ENCODE measurements around the gene CARNS1. TPM values are rescaled to one million over a fixed set of nuclear protein-coding genes. Genes with fewer than 3 reads are reported as not detected.

CARNS1 gene
- total and polyA plus RNA-seq, 7 donors = 2.1 to 27.5 (median 7.0) TPM

DNA sequence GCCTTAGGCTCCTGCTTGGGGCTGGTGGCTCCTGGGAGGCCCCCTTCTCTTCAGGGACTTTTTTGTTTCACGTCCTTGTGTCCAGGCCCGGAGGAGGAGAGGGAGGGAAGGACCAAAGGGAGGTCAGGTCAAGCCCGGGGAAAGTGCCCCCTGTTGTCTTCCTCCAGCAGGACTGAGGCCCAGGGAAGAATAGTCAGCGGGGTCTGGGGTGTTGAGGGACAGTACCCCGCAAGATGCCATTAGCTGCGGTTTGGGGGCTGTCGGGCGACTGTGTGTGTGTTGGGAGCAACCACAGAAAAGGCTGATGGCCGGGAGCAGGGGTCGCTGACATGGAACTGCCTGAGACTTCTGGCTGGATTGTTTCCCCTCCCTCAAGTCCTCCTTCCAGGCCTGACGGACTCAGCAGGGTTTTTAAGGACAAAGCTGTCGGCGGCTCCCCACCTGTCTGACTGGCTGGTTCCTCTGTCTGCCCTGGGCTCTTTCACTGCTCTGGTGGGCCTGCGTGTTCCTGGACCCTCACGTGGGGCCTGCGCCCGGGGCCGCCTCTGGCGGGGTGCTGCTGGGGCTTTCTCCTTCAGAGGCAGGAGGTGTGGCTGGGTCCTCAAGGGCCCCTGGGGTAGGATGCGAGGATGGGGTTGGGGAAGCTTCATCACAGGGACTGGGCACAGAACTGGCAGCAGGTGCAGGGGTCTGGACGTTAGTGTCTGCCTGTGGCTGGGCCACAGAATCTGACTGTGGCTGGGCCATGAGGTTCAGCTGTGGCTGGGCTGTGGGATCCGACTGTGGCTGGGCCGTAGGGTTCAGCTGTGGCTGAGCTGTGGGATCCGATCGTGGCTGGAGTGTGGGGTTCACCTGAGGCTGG, 35.5 kb downstream of the CARNS1 start:
- TF ChIP-seq, protein P1, sequence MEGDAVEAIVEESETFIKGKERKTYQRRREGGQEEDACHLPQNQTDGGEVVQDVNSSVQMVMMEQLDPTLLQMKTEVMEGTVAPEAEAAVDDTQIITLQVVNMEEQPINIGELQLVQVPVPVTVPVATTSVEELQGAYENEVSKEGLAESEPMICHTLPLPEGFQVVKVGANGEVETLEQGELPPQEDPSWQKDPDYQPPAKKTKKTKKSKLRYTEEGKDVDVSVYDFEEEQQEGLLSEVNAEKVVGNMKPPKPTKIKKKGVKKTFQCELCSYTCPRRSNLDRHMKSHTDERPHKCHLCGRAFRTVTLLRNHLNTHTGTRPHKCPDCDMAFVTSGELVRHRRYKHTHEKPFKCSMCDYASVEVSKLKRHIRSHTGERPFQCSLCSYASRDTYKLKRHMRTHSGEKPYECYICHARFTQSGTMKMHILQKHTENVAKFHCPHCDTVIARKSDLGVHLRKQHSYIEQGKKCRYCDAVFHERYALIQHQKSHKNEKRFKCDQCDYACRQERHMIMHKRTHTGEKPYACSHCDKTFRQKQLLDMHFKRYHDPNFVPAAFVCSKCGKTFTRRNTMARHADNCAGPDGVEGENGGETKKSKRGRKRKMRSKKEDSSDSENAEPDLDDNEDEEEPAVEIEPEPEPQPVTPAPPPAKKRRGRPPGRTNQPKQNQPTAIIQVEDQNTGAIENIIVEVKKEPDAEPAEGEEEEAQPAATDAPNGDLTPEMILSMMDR (IDR thresholded peaks at IDR 0.05) = no peak
- Histone ChIP-seq H3K27ac (no peak overlapping the region), H3K9me3 (no peaks in the 10 kb centered on the region), H3K4me1 (peaks cover 3% of the 10 kb centered on the region), H3K36me3 (ENCODE audit: insufficient read depth in 1 of 2, low read depth in 1 of 2) (no peaks in the 10 kb centered on the region), H3K4me3 (no peak overlapping the region), H3K27me3 (ENCODE audit: insufficient read depth in 3 of 3, low read length in 2 of 3) (no peaks in the 10 kb centered on the region)
- intact Hi-C loops (cut with DNase I) = no loop called here
- DNase-seq = no peak
- 87 to 90% (median 88%) methylated on average over 22 to 25 of the region's 25 CpGs for WGBS, 3 donors
- ATAC-seq = no peak

DNA sequence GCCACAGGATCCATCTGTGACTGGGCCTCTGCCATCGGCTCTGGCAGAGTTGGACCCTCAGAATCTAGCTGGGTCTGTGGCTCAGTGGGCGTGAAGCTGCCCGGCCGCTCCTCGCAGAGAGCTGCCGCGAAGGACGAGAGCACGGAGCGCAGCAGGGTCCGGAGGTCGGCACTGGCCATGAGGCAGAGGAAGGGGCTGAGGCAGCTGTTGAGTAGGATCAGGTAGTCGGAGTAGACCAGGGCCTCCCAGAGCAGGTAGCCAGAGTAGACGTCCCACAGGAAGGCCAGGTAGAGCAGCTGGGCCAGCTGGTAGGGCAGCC, 36.1 kb downstream of the CARNS1 start:
- TF ChIP-seq, protein P1 (IDR thresholded peaks at IDR 0.05) = no peak
- DNase-seq (no peak), ATAC-seq (peak in 1 of 4 donors; percentile 6)
- 88 to 92% (median 88%) methylated on average over 14 of the region's 14 CpGs for WGBS, 3 donors
- no peak overlapping the region for H3K4me3 ChIP-seq
- H3K27me3 ChIP-seq (ENCODE audit: insufficient read depth in 3 of 3, low read length in 2 of 3) = no peaks in the 10 kb centered on the region
- intact Hi-C loops (cut with DNase I) = no loop called here
- H3K4me1 ChIP-seq = peaks cover 3% of the 10 kb centered on the region
- H3K27ac ChIP-seq = no peak overlapping the region
- no peaks in the 10 kb centered on the region for H3K9me3 ChIP-seq
- no peaks in the 10 kb centered on the region for H3K36me3 ChIP-seq (ENCODE audit: insufficient read depth in 1 of 2, low read depth in 1 of 2)

DNA sequence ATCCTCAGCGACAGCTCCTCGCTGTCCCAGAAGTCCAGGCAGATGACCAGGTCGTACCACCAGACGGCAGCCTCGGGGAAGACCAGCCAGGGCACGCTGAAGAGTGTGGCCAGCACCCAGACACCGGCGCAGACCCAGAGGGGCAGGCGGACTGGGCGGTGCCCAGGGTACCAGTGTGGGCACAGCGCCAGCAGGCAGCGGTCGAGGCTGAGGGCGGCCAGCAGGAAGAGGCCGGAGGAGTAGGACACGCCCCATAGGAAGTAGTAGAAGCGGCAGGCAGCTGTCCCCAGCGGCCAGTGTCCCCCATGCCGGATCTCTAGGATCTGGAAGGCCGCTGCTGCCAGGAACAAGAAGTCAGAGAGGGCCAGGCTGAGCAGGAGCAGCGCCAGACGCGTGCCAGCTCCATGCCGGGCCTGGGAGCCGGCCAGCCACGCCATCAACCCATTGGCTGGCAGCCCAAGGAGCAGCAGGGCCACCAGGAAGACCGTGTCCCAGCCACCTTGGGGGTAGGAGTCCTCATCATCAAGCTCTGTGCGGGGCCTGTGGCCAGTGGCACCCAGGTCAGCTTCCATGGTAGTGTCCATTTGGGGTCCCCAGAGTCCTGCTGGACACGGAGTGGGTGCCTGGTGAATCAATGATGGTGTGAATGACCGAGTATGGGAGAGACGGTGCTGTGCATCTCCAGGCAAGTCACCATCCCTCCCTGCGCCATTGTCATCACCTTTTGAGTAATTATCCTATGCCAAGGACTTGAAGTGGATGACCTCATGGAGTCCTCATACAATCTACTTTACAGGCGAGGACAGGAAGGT, 36.9 kb downstream of the CARNS1 start, which contains the start of gene GPR152:
GPR152 (minus strand) TSS at position 589 of the 812 bp plus-strand sequence; CDS start at position 584, 5 bp downstream.
- WGBS, 3 donors = 28 to 31% (median 30%) methylated on average over 31 to 33 of the region's 33 CpGs
- no peaks in the 10 kb centered on the region for H3K27me3 ChIP-seq (ENCODE audit: insufficient read depth in 3 of 3, low read length in 2 of 3)
- intact Hi-C loops (cut with DNase I) = no loop called here
- H3K4me3 ChIP-seq = peak within 1 kb of the TSS; percentile 58
- H3K36me3 ChIP-seq (ENCODE audit: insufficient read depth in 1 of 2, low read depth in 1 of 2) = no peaks in the 10 kb centered on the region
- TF ChIP-seq, protein P1 (IDR thresholded peaks at IDR 0.05) = peak; percentile 38
- DNase-seq (peak; percentile 61 to 76), ATAC-seq (peak; percentile 73 to 81 (median 76))
- peak within 1 kb of the TSS; percentile 51 for H3K27ac ChIP-seq
- H3K9me3 ChIP-seq = no peaks in the 10 kb centered on the region
- peaks cover 3% of the 10 kb centered on the region for H3K4me1 ChIP-seq

DNA sequence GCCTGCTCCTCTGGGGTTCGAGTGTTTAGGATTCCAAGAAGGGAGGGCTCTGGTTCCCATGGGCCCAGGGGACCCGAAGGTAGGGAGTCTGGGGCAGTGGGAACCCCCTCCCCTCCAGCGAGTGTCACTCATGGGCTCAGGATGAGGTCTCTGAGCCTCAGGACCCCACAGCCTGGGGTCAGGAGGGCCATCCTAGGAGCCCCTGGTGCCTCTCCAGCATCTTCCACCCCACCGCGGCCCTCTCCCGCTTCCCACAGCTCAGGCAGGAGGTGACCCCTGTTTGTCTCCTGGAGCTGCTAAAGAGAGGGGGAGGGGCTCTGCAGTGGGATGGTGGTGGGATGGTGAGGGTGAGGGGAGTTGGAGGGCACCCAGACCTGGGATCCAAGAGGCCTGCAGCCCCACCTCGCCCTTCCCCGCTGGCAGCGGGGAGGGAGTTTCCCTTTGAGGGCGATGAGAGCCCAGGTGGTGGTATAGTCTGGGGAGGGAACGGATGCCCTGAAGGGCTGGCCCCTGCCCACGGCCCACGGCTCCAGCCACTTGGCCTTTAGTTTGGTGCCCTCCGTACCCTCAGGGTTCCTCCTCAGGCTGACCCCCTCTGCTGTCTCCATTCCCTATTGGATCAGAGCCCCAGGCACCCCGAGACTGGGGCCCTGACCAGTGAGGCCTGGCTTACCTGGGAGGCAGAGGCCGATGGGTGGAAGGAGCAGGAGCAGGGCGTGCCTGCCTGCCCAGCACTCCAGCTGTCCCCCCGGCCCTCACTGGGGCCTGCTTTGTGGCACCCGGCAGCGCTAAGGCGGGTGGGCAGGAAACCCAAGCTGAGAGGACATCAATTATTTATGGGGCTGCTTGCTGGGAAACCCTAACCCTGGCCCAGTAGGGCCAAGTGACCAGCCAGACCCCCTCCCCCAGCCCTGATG, 38.6 kb downstream of the CARNS1 start:
- Histone ChIP-seq H3K9me3 (no peaks in the 10 kb centered on the region), H3K4me3 (no peak overlapping the region), H3K36me3 (ENCODE audit: insufficient read depth in 1 of 2, low read depth in 1 of 2) (no peaks in the 10 kb centered on the region), H3K27ac (no peak overlapping the region), H3K4me1 (peaks cover 3% of the 10 kb centered on the region), H3K27me3 (ENCODE audit: insufficient read depth in 3 of 3, low read length in 2 of 3) (no peaks in the 10 kb centered on the region)
- no peak for ATAC-seq
- 90 to 92% (median 90%) methylated on average over 15 to 21 of the region's 21 CpGs for WGBS, 3 donors
- no peak for DNase-seq
- TF ChIP-seq, protein P1 (IDR thresholded peaks at IDR 0.05) = no peak
- intact Hi-C loops (cut with DNase I) = no loop called here
